Stimulated activated CD8-positive, alpha-beta memory T cell treated with anti-CD3 and anti-CD28 coated beads, Interleukin-15, amount 100 ng/mL, for 1 hour (primary cell): ENCODE measurements around the gene NT5DC3.

Experiments
- DNase-seq: peaks from one replicate; pipeline ENCODE4 v3.0.0-alpha.2; 2020; ENCODE audit warnings: low read depth

Gene NT5DC3

DNA sequence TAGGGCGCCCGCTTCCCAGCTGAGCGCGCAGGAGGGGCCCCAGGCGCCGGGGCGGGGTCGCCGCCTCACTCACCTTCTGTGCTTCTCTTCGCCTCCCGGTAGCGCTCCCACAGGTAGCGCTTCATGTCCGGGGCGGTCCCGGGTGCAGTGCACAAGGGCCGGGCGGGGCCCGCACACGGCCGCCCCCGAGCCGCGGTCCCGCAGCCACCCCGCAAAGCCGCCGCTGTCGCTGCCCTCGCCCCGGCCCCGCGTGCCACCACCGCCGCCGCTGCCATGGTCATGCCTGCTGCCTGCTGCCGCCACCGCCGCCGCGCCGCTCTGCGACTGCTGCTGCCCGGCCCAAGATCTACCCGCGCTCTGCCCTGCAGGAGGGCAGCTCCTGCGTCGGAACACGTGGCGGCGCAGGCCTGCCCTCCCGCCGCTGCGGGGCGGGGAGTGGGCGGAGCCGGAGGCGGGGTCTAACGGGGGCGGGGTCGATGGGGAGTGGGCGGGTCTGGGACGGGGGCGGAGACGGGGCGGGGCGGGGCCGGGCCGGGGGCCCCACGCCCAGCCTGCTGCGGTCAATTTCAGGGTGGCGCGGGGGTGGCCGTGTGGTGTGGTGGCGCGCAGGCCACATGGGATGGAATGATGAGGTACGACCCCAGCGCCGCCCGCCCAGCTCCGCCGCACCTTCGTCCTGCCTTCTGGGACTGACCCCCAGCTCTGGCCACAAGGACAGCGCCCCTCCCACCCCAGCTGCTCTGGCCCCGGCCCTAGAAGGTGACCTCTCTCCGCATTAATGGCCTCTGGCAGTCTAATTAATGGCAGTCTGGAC is at the start of gene NT5DC3:
Gene NT5DC3 (minus strand): TSS at position 359 of the 814 bp plus-strand sequence. CDS start 78 bp downstream, at position 281.
- peak; percentile 69 for DNase-seq

DNA sequence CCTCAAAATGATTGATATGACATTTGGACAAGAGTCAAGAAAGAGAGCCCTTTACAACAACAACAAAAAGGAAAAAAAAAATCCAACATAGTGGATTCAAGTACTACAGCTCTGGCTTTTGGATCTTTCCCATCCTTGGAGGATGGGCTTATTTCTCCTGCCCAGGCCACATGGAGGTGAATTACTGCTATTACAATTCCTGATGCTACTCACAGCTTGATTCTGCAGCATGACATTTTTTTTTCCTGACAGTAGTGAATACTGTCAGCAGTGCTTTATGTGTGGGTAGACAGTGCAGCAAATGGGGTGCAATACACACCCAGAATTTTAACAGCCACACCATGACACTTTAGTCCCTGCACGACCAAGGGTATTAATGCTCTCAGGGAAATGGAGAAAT is 46.7 kb upstream of the NT5DC3 start:
- no peak for DNase-seq

DNA sequence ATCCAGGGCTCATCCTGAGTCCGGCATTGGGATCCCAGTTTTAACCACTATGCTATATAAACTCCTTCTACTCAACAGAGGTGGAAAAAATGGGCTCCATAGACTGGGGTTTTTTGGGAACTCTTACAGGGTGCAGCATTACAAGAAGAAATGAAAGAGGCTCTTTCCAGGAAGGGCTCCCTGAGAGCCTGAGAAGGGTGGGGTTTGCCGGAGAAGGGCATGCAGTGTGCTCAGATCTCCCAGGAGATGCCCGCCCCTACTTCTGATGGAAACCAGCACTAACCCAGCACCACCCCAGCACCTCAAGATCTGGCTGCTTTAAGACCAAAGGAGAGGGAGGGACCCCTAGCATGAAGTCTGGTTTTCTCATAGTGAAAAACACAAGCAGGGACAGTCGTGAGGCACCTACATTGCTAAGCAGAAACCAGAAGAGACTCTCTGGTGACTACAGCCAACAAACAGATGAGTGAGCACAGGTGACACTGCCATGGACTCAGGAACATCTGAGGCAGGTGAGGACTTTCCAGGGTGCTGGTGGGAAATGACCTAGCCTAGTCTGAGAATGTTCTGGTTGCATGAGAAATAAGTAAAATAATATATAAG is 45.3 kb upstream of the NT5DC3 start:
- no peak for DNase-seq

DNA sequence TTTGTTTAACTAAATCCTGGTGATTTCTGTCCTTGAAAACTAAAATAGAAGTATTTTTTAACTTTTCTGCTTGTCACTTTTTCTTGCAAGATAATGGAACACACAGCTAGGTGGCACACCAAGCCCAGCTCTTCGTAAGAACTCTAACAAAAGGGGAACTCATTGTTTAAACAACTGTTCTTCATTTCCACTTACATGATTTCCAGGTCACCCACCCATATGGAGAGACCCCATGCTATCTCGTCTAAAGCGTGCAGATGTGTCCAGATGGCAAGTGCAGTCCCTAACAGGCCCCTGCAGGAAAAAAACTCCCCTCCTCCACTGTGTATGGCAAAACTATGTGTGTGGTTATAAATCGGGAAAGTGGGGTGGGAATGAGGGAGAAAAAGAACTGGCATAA is 43.3 kb upstream of the NT5DC3 start:
- no peak for DNase-seq

DNA sequence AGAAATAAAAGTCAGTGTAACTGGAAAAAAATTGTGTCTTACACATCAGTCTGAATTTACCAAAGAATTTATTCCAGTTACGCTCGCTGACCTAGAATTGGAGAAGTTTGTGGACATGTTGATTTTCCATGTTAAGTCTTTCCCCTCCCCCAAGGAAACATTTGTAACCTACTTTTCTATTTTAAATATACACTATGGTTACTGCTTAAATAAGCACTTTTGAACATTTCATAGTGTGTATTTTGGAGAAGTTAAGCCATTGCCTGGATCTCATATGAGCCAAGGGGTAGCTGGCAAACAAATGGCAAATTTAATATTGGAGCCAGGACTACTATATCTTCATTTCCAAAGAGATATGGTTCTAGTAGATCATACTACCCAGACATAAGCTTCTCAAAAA is 42.9 kb upstream of the NT5DC3 start:
- DNase-seq = no peak

DNA sequence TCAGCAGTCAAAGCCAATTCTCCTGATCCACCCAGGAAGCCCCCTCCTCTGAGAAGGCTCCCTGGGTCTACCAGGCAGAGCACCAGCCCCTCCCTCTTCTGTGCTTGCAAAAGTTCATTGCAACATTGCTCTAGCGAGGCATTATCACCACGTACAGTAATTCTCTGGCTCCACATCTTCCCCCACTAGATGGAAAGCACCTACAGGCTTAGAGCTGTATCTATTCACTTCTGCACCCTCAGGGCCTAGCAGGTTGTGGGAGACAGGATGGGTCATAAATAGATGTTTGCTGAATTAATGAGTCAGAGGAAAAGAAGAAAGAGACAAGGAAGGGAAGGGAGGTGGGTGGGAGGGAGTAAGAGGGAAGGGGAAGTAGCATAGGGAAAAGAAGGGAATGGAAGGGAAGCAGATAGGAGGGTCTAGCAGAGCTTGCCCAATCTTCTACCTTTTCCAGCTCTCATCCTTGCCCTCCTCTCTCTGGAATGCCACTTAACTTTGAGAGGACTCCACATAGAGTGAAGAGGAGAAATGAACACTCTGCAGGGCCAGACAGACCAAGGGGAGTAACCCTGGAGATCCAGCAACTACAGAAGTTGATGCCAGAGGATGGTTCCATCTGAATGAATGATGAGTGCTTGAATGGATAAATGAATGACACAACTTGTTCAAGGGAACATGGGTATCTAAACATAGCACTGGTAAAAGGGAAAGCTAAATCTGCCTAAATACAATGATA is 42.0 kb upstream of the NT5DC3 start:
- DNase-seq = no peak

DNA sequence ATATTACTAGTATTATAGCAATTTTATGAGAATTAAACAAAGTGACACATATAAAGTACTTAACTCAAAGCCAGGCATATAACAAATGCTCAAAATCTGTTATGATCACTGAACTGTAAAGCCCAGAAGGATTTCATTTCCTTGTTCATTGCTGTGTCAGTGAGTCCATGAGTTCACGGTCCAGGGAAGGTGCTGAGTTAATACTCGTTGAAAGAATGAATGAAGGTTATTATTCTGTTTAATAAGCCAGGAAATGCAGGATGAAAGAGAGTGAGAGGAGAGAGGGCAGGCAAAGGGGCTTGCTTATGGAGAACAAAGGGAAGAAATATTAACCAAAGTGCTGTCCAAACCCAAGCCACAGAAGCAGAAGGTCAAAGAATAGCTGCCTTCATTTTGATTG is 40.2 kb upstream of the NT5DC3 start:
- no peak for DNase-seq

DNA sequence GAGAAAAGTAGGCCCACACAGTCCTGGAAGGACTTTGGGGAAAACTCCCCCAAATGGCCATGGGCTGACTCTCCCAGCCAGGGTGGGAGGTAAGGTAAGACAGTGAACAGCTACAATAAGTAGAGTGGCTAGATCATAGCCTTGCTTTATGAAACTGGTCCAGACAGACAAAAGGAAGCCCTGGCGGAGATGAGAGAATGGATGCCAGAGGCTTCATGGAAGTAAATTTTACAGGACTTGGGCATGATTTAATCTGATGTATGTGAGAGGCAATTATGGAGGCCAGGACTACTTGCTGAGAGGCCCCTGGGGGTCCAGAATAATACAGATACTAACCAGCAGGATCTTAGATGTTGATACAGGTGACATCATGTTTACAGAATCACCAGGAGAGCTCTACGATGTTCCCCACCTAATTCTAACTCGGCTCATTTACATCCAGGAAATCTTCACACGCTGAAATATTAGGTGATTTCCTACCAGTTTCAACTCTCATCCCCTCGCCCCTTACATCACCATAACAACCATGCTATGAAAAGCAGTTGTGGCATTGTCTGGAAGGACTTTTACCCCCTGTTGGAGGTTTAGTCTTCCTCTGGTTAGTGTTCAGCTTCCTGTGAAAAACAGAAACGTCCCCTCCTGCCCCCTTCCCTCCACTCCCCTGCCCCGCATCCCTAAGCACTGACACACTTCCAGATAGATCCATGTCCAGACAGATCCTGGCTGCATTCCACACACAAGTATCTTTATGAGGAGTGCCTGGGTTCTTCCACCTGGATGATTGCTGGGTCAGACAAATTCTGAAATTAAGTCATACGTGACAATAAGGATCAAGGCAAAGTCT is 39.5 kb upstream of the NT5DC3 start:
- DNase-seq = no peak

DNA sequence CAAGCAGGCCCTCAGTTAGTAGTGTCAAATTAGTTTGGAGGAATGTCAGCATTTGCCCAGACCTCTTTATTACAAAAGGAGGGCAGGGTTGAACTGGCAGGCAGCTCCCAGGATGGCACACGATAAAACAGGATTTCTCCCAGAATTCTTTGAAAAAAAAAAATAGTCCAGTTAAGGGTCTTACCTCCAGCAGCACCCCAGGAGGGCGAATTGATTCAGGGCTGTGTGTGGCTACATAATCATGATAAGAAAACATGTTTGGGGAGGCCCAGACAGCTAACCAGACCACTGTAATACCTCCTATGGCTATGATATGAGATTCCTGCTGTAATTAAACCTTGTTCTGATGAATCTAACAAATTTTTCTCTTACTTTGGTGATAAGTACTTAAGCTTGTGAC is 38.8 kb upstream of the NT5DC3 start:
- DNase-seq = no peak

DNA sequence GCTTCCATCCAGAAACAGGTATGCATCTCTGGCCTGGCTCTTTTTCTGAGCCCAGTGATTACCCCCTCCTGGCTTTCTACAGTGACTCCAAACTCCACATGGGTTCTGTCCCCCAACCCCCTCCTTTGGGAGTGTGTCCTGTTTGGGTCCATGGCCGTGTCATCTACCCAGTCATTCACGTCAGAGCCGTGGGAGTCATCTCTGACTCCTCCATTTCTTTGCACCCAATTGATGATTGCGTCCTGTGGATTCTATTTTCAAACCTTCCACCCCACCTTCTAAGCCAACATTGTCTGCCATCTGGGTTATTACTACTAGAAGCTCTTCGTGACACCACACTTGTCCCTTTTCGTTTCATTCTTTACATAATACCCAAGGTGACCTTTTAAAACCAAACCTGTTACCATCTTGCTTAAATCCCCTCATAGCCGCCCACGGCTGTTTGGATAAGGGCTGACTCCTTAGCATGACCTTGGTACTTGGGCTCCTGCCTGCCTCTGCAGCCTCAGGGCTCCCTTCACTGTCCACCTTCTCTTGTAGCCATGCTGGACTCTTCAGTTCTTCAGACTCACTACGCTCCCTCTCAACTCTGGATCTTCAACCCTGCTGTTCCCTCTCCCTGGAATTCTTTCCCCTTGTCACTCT is 38.1 kb upstream of the NT5DC3 start:
- DNase-seq = no peak

DNA sequence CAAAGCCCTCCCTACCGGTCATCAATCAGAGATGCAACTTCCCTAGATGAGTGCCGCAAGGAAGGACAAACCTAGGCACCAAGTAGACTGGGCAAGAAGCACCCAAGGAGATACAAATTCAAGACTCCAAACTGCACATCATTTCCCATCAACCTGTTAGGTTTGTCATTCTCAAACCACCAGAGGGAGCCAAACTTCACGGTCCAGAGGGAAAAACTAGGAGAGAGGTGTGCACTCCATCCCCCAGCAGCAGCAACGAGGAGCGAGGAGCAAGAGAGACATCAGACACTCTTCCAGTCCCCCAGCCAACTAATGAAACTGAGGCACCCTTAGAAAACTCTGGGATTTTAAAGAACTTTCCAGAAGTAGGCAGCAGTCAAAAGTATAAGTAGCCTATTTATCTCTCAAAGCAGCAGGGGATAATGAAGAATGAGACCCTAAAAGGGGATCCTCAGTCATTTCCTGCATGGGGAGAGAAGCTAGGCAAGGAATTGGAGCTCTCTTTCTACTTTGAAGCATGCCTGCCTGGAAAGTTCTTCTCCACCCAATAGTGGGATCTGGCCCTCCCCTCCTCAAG is 37.0 kb upstream of the NT5DC3 start:
- DNase-seq = peak; percentile 14

DNA sequence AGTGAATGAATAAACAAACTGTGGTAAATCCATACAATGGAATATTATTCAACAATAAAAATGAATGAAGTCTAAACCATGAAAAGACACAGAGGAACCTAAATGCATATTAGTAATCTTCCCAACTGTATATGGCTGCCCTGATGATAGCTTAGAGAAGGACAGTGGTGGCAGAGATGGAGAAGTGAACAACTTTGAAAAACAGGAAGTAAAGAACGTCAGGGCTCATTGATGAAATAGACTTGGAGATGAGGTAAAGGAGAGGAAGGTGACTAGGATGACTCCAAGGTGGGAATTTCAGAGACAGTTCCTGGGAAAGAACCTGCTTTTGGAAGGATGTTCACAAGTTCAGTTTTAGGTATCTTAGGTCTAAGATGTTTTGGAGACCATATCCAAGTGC is 36.3 kb upstream of the NT5DC3 start:
- DNase-seq = no peak

DNA sequence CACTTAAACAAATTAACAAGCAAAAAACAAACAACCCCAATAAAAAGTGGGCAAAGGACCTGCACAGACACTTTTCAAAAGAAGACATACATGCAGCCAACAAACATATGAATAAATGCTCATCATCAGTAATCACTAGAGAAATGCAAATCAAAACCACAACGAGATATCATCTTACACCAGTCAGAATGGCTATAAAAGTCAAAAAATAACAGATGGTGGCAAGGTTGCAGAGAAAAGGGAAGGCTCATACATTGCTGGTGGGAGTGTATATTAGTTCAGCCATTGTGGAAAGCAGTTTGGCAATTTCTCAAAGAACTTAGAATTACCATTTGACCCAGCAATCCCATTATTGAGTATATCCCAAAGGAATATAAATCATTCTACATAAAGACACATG is 34.6 kb upstream of the NT5DC3 start:
- no peak for DNase-seq

DNA sequence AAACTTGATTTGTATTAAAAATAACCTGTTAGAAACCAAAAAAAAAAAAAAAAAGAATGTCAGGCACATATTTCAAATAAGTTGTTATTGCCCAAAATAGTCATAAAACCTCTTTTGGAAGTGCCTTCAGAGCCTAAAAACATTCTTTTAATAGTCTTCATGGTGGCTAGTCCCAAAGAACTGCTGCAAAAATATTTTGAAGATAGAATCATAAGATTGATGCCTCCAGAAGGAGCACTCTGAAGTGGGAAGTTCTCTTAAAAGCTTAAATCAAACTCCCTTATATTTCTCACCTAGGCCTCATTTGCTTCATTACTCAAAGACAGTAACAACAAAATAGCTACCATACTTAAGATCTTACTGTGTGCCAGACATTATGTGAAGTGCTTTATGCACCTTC is 27.2 kb upstream of the NT5DC3 start:
- DNase-seq = no peak

DNA sequence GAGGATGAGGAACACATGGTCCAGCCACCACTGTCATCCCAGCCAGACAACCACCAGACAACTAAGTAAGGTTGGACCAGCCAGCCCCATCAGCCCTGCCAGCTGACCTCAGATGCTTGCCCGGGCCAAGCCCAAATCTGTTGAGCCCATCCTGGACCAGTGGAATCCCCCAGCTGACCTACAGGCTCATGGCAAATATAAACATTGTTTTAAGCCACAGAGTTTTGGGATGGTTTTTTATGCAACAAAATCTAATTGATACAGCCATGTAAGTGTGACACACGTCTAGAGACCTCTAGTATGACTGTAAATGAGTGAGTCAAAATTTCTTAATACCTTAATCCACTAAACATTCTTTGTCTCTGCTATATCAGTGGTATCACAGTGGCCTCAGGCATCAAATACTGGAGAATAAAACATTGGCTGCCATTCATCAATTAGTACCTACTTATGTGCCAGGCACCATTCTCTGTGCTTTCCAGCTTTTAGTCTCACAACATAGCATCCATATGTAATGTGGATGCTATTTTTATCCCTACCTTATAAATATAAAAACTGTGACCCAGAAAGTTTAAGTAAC is 24.2 kb upstream of the NT5DC3 start:
- DNase-seq = no peak

DNA sequence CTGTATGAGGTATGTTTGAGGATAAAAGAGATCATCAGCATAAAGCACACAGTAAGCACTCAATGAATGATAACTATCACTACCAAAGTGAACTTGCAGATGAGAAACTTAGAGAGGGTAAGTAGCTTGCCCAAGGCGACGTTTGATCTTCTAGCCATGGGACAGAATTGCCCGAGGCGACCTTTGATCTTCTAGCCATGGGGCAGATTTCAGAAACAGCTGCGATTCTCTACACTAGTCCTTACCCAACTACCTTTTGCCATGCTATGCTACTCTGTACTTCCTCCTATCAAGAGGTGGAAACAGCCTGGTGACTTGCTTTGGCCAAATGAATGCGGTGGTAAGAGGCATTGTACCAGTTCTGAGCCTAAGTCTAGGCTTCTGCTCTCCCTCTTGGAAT is 23.7 kb upstream of the NT5DC3 start:
- DNase-seq = no peak

DNA sequence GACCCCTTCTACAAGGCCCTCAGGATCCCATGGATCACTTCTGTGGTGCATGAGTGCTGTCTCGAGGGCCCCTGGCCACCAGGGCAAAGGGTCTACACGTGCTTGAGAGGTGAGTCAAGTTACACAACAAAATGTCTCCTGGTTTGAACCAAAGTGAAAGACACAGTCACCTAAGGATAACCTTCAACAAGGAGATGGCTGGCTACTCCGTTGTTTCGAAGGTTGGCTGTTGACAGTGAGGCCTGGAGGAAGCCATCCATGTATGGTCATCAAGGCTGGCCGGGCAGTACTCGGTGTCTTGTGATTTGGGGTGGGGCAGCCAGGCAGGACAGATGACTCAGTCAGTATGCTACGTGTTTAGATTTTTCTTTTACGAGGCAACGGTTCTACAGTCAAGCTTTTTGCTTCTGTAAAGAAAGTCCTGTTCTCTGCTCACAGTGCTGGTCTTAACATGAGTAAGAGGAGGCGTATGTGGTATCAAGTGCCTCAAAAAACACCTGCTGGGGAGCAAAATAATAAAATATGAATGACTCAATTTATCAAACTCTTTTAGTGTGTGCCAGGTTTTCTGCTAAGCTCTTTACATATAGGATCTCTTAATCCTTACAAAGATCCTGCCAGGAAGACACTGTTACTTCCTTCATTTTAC is 18.0 kb upstream of the NT5DC3 start:
- DNase-seq = no peak

DNA sequence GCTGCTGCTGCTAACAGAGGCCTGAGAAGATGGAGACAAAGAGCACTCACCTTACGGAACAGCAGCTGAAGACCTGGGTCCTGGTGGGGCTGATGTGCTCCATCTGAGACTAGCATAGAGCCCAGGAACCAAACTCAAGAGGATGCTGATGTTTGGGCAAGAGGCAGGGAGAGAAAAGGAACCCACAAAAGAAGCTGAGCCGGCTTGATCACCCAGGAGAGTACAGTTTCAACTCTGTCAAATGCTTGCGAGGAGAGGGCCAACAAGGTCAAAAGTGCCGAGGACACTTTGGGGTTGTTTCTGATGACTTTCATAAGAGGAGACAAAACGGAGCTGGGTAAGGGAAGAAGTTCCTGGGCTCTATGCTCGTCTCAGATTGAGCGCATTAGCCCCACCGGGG is 17.3 kb upstream of the NT5DC3 start:
- DNase-seq = no peak

DNA sequence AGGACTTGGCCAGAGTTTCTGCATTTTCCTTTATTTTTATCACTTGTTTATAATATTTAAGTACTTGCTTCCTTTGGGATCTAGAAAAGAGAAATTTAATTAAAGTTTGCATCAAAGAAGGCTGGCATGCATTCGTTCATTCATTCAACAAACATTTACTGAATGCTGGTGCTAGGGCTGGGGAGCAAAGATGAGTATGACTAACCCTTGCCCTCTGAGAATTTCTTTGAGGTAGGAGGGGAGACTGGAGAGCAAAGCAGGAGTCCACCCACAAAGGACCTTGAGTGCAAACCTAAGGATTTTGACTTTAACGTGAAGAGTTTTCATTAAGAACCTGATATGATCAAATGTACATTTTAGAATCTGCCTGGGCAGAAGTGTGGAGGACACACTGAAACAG is 16.1 kb upstream of the NT5DC3 start:
- no peak for DNase-seq

DNA sequence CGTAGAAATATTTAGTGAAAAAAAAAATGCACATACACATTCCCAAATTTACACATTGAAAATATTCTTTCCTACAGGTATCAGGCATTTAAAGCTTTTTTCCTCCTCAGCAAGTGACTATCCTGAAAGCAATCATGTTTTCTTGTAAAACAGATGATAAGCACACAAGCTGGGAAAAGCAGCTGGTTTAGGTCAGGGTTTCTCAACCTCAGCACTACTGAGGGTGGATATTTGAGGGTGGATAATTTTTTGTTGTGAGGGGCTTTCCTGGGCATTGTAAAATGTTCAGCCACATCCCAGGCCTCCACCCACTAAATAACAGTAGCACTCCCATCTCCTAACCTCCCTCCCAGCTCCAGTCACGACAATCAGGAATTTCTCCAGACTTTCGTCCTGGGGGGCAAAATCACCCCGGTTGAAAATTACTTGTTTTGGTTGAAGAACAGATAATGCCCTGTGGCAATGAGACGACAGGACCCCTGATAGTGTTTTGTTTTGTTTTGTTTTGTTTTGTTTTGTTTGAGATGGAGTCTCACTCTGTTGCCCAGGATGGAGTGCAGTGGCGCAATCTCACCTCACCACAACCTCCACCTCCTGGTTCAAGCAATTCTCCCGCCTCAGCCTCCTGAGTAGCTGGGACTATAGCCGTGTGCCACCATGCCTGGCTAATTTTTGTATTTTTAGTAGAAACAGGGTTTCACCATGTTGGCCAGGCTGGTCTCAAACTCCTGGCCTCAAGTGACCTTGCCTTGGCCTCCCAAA is 15.0 kb upstream of the NT5DC3 start:
- DNase-seq = no peak
